SKM-1 treated with dmso at 0.1 percent for 144 hours (cell line): ENCODE measurements around the gene METRNL.

Experiments used
- DNase-seq: peaks from one replicate; lab custom pipeline; 2025; ENCODE audit not compliant: unreplicated experiment; lab: John Stamatoyannopoulos, UW

Gene METRNL

GRCh38 chr17:83089328-83090132, 10.1 kb downstream of the METRNL start:
- DNase-seq, result no peak

GRCh38 chr17:83090444-83091256, 11.2 kb downstream of the METRNL start:
- DNase-seq, result no peak

- no peak for DNase-seq
These were observed 12.1 kb downstream of the METRNL start for GRCh38 chr17:83091257-83092141.

GRCh38 chr17:83092186-83092585, 12.8 kb downstream of the METRNL start:
- DNase-seq, result no peak

- DNase-seq, result no peak
These were observed 13.5 kb downstream of the METRNL start for GRCh38 chr17:83092931-83093330.

GRCh38 chr17:83093506-83093905, 14.1 kb downstream of the METRNL start:
- no peak for DNase-seq

- no peak for DNase-seq
These were observed 14.9 kb downstream of the METRNL start for GRCh38 chr17:83094291-83094690.

GRCh38 chr17:83095016-83095415, 15.6 kb downstream of the METRNL start:
- DNase-seq, result no peak

GRCh38 chr17:83096401-83097224, 17.2 kb downstream of the METRNL start:
- no peak for DNase-seq

GRCh38 chr17:83097831-83098230, 18.4 kb downstream of the METRNL start:
- no peak for DNase-seq

GRCh38 chr17:83098241-83099085, 19.1 kb downstream of the METRNL start:
- DNase-seq, result no peak

GRCh38 chr17:83099086-83099555, 19.7 kb downstream of the METRNL start:
- no peak for DNase-seq

- DNase-seq, result no peak
These were observed 20.3 kb downstream of the METRNL start for GRCh38 chr17:83099570-83100181.

GRCh38 chr17:83100220-83100852, 20.9 kb downstream of the METRNL start:
- DNase-seq, result peak; percentile 20

- DNase-seq, result no peak
These were observed 21.5 kb downstream of the METRNL start for GRCh38 chr17:83100853-83101391.

GRCh38 chr17:83101805-83102480, 22.5 kb downstream of the METRNL start:
- no peak for DNase-seq

GRCh38 chr17:83103200-83103942, 24.0 kb downstream of the METRNL start:
- peak; percentile 41 for DNase-seq
